ENCODE measurements around the gene SYTL5. TPM values are rescaled to one million over a fixed set of nuclear protein-coding genes. Genes with fewer than 3 reads are reported as not detected.

The SYTL5 gene
- total RNA-seq, 4 donors from 2014 or later, result 0.33 to 5.5 (median 0.51) TPM; not detected in 1

GRCh38 chrX:38172596-38172995, 166.2 kb downstream of the SYTL5 start:
- TF ChIP-seq CTCF (IDR thresholded peaks at IDR 0.05; ENCODE audit: low read depth), result no peak

GRCh38 chrX:38175139-38175538, 168.8 kb downstream of the SYTL5 start:
- no peak for TF ChIP-seq CTCF (IDR thresholded peaks at IDR 0.05; ENCODE audit: low read depth)

- no peak for TF ChIP-seq CTCF (IDR thresholded peaks at IDR 0.05; ENCODE audit: low read depth)
Measured at GRCh38 chrX:38178396-38178795, 172.0 kb downstream of the SYTL5 start.

Small RNAs within 50 kb of the gene (small RNA-seq; reads per million reads assigned to genes)
- not detected for gene MIR548AJ2

Other genes starting within 250 kb of the SYTL5 start
- 10 to 100 TPM; 23.9 to 80.4 (median 60.2) TPM for gene CYBB, start 226.5 kb upstream of the SYTL5 start, total RNA-seq
- gene DYNLT3, start 159.0 kb upstream of the SYTL5 start, total RNA-seq, result 10 to 100 TPM; 20.5 to 50.5 (median 37.1) TPM
- 100 to 1,000 TPM; 307 to 378 (median 349) TPM for gene SRPX, start 214.3 kb downstream of the SYTL5 start, total RNA-seq

All from subcutaneous adipose tissue (tissue), 4 donors.